MCF 10A (cell line): Measurements from ENCODE around the gene RSKR. TPM values are rescaled to one million over a fixed set of nuclear protein-coding genes. Genes with fewer than 3 reads are reported as not detected.

Source experiments
- BruUV-seq: library from RNA; stranded (reverse); fragments of 400-500 nt; replicated peaks from 2 replicates; lab custom pipeline; 2021; lab: Mats Ljungman, UMichigan
- CTCF ChIA-PET: fragments of 300-600 bp; sonication (Branson Sonifier 250); formaldehyde crosslinking; extraction: SDS; loops from one replicate; lab custom pipeline; 2021; ENCODE audit warnings: antibody characterized with exemption, inconsistent platforms; lab: Yijun Ruan, JAX
- POLR2A ChIA-PET: fragments of 300-600, 350-650 bp; sonication (Branson Sonifier 250); formaldehyde crosslinking; extraction: SDS; loops from one replicate; lab custom pipeline; 2020; ENCODE audit warnings: antibody characterized with exemption, inconsistent platforms; lab: Yijun Ruan, JAX
- DNase-seq: peaks from one replicate; pipeline ENCODE4 v3.0.0-alpha.2; 2018; ENCODE audit not compliant: unreplicated experiment
- H3K27ac Mint-ChIP-seq: one replicate; pipeline ENCODE4 v1.8.0; 2022; ENCODE audit warnings: mild to moderate bottlenecking, low read depth, mixed read lengths; ENCODE audit not compliant: unreplicated experiment
- H3K27me3 Mint-ChIP-seq: one replicate; pipeline ENCODE4 v1.8.0; 2022; ENCODE audit warnings: mixed read lengths; ENCODE audit not compliant: insufficient read depth, unreplicated experiment
- H3K36me3 Mint-ChIP-seq: one replicate; pipeline ENCODE4 v1.8.0; 2022; ENCODE audit warnings: mild to moderate bottlenecking, moderate library complexity, mixed read lengths; ENCODE audit not compliant: insufficient read depth, unreplicated experiment
- H3K4me1 Mint-ChIP-seq: one replicate; pipeline ENCODE4 v1.8.0; 2022; ENCODE audit warnings: mixed read lengths; ENCODE audit not compliant: insufficient read depth, unreplicated experiment
- H3K4me3 Mint-ChIP-seq: one replicate; pipeline ENCODE4 v1.8.0; 2022; ENCODE audit warnings: mild to moderate bottlenecking, moderate library complexity, mixed read lengths; ENCODE audit not compliant: unreplicated experiment
- H3K9me3 Mint-ChIP-seq: one replicate; pipeline ENCODE4 v1.8.0; 2022; ENCODE audit warnings: mixed read lengths; ENCODE audit not compliant: unreplicated experiment
- intact Hi-C: fragments of 100-400 bp; cut with micrococcal nuclease; formaldehyde crosslinking; loops from 2 replicates; pipeline ENCODE4 v1.14.1; 2022
- total RNA-seq: library from RNA; stranded (reverse); gene quantifications from 2 replicates; pipeline ENCODE4 v1.2.3, GENCODE V29; 2022
- TF ChIP-seq, protein P1 (sequence below): fragments of 200-600 bp; IDR thresholded peaks from one replicate; pipeline ENCODE4 v1.8.0; 2022; ENCODE audit warnings: antibody characterized with exemption, mild to moderate bottlenecking; ENCODE audit not compliant: unreplicated experiment

RSKR gene
- total RNA-seq, 1 experiment from 2014 or later = 19.9 TPM

DNA sequence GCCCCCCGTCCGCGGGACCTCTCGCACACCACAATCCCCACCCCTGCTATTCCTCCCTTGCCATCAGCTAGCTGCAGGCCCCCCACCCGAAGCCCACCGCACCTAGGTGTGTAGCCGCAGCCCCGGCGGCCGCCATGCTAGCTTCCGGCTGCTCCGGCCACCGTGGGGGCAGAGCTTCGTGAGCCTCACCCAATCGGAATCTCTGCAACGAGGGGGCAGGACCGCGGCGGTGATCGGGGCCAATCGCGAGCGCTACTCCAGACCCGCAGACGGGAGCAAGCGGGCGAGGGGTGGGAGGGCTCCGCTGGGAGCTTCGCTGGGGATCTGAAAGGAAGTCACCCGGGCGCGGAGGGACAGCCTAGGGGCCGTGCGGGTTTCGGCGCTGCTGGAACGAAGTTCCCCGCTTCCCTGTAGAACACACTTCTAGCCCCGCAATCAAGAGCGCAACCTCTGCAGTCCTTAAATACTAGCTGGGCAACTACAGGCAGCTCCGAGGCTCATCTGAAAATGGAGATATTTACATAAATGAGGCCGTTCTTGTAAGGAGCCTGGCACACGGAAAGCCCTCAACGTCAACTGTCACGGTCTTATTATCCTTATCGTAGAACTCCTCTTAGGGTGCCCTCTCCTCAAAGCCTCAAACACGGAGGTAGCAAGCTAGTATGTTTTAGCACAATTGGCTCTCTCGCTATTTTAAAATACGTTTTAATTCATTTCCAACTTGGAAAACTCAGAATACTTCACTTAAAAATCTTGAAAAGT, 42.4 kb downstream of the RSKR start, which contains the start of gene PIGS:
PIGS (minus strand) TSS at position 164 of the 762 bp plus-strand sequence; CDS start at position 136, 28 bp downstream.
- Mint-ChIP-seq H3K27ac (peak within 1 kb of the TSS; percentile 85), H3K4me3 (peak within 1 kb of the TSS; percentile 93), H3K4me1 (peaks cover 25% of the 10 kb centered on the region), H3K36me3 (peaks cover 13% of the 10 kb centered on the region), H3K27me3 (no peaks in the 10 kb centered on the region), H3K9me3 (no peaks in the 10 kb centered on the region)
- BruUV-seq = no TSS peak
- TF ChIP-seq, protein P1, sequence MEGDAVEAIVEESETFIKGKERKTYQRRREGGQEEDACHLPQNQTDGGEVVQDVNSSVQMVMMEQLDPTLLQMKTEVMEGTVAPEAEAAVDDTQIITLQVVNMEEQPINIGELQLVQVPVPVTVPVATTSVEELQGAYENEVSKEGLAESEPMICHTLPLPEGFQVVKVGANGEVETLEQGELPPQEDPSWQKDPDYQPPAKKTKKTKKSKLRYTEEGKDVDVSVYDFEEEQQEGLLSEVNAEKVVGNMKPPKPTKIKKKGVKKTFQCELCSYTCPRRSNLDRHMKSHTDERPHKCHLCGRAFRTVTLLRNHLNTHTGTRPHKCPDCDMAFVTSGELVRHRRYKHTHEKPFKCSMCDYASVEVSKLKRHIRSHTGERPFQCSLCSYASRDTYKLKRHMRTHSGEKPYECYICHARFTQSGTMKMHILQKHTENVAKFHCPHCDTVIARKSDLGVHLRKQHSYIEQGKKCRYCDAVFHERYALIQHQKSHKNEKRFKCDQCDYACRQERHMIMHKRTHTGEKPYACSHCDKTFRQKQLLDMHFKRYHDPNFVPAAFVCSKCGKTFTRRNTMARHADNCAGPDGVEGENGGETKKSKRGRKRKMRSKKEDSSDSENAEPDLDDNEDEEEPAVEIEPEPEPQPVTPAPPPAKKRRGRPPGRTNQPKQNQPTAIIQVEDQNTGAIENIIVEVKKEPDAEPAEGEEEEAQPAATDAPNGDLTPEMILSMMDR = no peak
- ChIA-PET CTCF (interaction anchor here (0.6 to 1.1 kb wide), 6 partner anchors 25 to 39 kb away, joined by 3 to 5 read pairs (median 4); no protein-coding TSS in a partner anchor), POLR2A (interaction anchor here (0.5 to 2.8 kb wide), 34 partner anchors 10 to 817 kb away, joined by 3 to 25 read pairs (median 5); partner anchors contain the start of genes BLTP2, IFT20, POLDIP2 and SDF2)
- peak; percentile 91 for DNase-seq
- intact Hi-C loops = no loop called here

DNA sequence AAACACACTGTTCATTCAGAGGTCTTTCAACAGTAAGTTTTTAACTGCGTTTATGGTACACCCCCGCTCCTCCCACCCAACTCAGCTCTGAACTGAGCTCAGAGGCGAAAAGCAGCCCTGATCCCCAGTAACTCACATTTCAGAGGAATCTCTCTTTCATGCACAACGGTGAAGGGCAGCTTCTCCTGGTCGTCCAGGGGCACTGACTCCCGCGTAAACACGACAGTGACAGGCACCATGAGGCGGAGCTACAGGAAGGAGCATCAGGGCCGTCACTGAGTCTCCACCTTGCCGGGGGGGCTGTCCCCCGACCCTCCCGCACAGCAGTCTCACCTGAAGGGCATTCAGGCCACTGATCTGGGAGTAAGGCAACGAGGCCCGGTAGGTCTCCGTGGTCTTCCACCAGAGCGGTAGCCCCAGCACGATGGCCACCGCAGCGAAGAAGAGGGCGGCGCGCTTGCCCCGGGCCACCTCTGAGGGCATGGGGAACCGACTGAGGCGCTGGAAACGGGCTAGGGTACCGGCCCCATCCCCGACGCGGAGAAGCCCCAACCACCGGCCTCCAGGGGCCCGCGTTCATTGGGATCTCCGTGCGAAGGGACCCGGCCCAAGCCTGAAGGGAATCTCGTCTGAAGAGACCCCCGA, 43.1 kb downstream of the RSKR start:
- POLR2A ChIA-PET = interaction anchor here (0.5 to 2.8 kb wide), 34 partner anchors 10 to 817 kb away, joined by 3 to 25 read pairs (median 5); partner anchors contain the start of genes BLTP2, IFT20, POLDIP2 and SDF2
- BruUV-seq = no TSS peak
- peak overlapping the region; percentile 85 for H3K27ac Mint-ChIP-seq
- no peaks in the 10 kb centered on the region for H3K27me3 Mint-ChIP-seq
- TF ChIP-seq, protein P1 = no peak
- CTCF ChIA-PET = interaction anchor here (0.6 to 1.6 kb wide), 7 partner anchors 14 to 157 kb away, joined by 3 to 4 read pairs (median 3); no protein-coding TSS in a partner anchor
- peak overlapping the region; percentile 93 for H3K4me3 Mint-ChIP-seq
- H3K4me1 Mint-ChIP-seq = peaks cover 18% of the 10 kb centered on the region
- H3K36me3 Mint-ChIP-seq = peaks cover 13% of the 10 kb centered on the region
- no peaks in the 10 kb centered on the region for H3K9me3 Mint-ChIP-seq
- DNase-seq = no peak
- intact Hi-C loops = no loop called here

DNA sequence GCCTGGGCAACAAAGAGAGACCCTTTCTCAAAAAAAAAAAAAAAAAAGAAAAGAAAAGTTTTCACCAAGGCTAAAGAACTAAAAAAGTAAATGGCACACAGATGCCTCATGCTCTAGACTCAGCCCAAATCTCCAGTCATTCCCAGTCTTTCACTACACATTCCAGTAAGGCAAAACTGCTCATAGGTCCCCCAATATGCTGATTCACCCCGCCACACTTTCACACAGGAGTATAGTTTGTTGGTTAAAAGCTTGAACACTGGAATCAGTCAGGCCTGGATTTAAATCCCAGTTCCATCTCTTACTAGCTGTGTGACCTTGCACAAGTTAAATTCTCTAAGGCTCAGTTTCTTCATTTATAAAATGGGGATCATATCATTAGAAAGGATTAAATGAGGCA, 44.5 kb downstream of the RSKR start:
- peaks cover 18% of the 10 kb centered on the region for H3K4me1 Mint-ChIP-seq
- TF ChIP-seq, protein P1 = no peak
- ChIA-PET POLR2A (interaction anchor here (1.3 kb wide), 1 partner anchor 17 kb away, joined by 3 read pairs; the partner anchor contains the start of gene UNC119), CTCF (interaction anchor here (0.6 to 1.6 kb wide), 2 partner anchors 16 kb away, joined by 3 read pairs; no protein-coding TSS in a partner anchor)
- H3K4me3 Mint-ChIP-seq = peak overlapping the region; percentile 93
- no peak for DNase-seq
- intact Hi-C loops = no loop called here
- H3K9me3 Mint-ChIP-seq = no peaks in the 10 kb centered on the region
- TSS peak; percentile 47 for BruUV-seq
- H3K27me3 Mint-ChIP-seq = no peaks in the 10 kb centered on the region
- no peak overlapping the region for H3K27ac Mint-ChIP-seq
- H3K36me3 Mint-ChIP-seq = peaks cover 13% of the 10 kb centered on the region
